HepG2 (cell line): ENCODE data around the gene ZMYND19. TPM values are rescaled to one million over a fixed set of nuclear protein-coding genes. Genes with fewer than 3 reads are reported as not detected.

Experiments used
- KDM5A ChIP-seq: fragments of 200-600 bp; sonication (generic); IDR thresholded peaks from 2 replicates; pipeline ENCODE4 v1.7.0; 2018; ENCODE audit warnings: antibody characterized with exemption, mild to moderate bottlenecking, low read length, borderline replicate concordance
- RBM39 ChIP-seq: fragments of 200-400 bp; formaldehyde crosslinking; IDR thresholded peaks from one replicate; pipeline ENCODE4 v1.6.1; 2018; ENCODE audit warnings: antibody characterized with exemption, mild to moderate bottlenecking, low read depth, low read length; ENCODE audit not compliant: poor library complexity, severe bottlenecking
- ZNF343 ChIP-seq: sonication (generic); formaldehyde crosslinking; IDR thresholded peaks from 2 replicates; pipeline ENCODE4 v1.4.0; 2020; ENCODE audit warnings: mild to moderate bottlenecking, missing genetic modification reagents
- polyA plus RNA-seq, 8 experiments: library from polyadenylated mRNA; depleted of rRNA in 3 of 8; stranded (reverse) in 7 of 8; unstranded in 1 of 8; fragments of >200 nt; fragmentation: Illumina TruSeq in 4 of 8; extraction: Trizol in 4 of 8; gene quantifications; 2 replicates each; pipeline versions ENCODE4 v1.2.1 to v1.2.3, GENCODE V29; 2011 to 2016; ENCODE audit warnings: low read depth in 4 of 8, missing spikeins in 1 of 8, mixed read lengths in 1 of 8; ENCODE audit not compliant: insufficient read depth in 1 of 8
- total RNA-seq, 5 experiments: library from RNA; depleted of rRNA; stranded (reverse); fragments of >200 nt; fragmentation: Illumina TruSeq; extraction: Trizol; gene quantifications; 2 replicates each; pipeline ENCODE4 v1.2.3, GENCODE V29; 2016; ENCODE audit warnings: low read depth in 1 of 5
- TF ChIP-seq, protein P1 (sequence below): sonication (generic); formaldehyde crosslinking; IDR thresholded peaks from 2 replicates; pipeline ENCODE4 v1.4.0; 2020; ENCODE audit warnings: mild to moderate bottlenecking, missing genetic modification reagents
- TF ChIP-seq, protein P2 (sequence below), 2 experiments: fragments of 450-650 bp in 1 of 2; sonication (generic) in 1 of 2; formaldehyde crosslinking in 1 of 2; IDR thresholded peaks; 2 replicates each; pipeline versions ENCODE4 v1.6.1 to v1.8.0; 2016 to 2022; ENCODE audit warnings: antibody characterized with exemption in 1 of 2, mild to moderate bottlenecking in 1 of 2, missing genetic modification reagents in 1 of 2
- TF ChIP-seq, protein P3 (sequence below): sonication (generic); formaldehyde crosslinking; IDR thresholded peaks from 2 replicates; pipeline ENCODE4 v1.5.0; 2020; ENCODE audit warnings: mild to moderate bottlenecking, missing genetic modification reagents

The ZMYND19 gene
- total and polyA plus RNA-seq, 2 of the 13 experiments (the other 11 are each of a cell fraction or from before 2014, with no cell fraction given): 21.3 to 38.7 TPM

DNA sequence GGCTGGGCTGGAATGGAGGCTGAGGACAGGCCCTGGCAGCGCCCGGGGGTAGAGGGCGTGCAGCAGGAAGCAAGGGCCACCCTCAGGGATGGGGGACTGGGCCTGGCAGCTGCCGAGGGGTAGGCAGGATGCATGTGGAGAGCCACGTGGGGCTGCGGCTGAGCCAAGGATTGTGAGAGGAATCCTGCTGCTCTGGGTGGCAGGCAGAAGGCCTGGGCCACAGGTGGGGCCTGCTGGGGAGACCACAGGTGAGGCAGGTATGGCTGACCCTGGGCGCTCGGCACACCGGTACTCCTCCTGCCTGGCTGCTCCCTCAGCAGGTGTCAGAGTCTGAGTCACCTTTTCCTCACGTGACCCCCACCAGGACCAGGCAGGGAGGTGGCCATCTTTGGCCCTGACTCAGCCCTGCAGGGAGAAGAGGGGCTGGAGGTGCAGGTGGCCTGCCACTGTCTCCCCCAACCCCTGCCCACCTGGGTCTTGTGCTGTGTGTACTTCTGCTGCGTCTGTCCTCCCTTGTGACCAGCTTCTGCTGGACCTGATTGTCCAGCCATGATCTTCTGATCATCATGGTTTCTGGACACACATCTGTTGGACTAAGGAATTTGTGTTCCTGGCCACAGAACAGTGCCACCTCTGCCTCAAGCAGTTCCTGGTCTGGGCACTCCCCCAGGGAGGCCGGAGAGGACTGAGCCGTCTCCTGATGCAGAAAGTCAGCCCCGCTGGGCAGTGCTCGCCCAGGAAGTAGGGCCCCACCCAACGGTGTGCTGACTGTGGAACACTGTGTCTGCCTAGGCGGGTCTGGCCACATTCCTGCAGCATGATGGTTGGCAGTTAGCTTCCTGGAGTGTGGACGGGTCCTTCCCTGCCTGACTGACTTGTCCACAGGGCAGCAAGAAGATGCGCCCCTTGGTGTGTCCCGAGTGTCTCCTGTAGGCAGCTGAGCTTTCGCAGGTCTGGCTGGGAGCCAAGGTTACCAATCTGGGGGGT lies 21.6 kb upstream of the ZMYND19 start (continued):
- TF ChIP-seq, protein P1, sequence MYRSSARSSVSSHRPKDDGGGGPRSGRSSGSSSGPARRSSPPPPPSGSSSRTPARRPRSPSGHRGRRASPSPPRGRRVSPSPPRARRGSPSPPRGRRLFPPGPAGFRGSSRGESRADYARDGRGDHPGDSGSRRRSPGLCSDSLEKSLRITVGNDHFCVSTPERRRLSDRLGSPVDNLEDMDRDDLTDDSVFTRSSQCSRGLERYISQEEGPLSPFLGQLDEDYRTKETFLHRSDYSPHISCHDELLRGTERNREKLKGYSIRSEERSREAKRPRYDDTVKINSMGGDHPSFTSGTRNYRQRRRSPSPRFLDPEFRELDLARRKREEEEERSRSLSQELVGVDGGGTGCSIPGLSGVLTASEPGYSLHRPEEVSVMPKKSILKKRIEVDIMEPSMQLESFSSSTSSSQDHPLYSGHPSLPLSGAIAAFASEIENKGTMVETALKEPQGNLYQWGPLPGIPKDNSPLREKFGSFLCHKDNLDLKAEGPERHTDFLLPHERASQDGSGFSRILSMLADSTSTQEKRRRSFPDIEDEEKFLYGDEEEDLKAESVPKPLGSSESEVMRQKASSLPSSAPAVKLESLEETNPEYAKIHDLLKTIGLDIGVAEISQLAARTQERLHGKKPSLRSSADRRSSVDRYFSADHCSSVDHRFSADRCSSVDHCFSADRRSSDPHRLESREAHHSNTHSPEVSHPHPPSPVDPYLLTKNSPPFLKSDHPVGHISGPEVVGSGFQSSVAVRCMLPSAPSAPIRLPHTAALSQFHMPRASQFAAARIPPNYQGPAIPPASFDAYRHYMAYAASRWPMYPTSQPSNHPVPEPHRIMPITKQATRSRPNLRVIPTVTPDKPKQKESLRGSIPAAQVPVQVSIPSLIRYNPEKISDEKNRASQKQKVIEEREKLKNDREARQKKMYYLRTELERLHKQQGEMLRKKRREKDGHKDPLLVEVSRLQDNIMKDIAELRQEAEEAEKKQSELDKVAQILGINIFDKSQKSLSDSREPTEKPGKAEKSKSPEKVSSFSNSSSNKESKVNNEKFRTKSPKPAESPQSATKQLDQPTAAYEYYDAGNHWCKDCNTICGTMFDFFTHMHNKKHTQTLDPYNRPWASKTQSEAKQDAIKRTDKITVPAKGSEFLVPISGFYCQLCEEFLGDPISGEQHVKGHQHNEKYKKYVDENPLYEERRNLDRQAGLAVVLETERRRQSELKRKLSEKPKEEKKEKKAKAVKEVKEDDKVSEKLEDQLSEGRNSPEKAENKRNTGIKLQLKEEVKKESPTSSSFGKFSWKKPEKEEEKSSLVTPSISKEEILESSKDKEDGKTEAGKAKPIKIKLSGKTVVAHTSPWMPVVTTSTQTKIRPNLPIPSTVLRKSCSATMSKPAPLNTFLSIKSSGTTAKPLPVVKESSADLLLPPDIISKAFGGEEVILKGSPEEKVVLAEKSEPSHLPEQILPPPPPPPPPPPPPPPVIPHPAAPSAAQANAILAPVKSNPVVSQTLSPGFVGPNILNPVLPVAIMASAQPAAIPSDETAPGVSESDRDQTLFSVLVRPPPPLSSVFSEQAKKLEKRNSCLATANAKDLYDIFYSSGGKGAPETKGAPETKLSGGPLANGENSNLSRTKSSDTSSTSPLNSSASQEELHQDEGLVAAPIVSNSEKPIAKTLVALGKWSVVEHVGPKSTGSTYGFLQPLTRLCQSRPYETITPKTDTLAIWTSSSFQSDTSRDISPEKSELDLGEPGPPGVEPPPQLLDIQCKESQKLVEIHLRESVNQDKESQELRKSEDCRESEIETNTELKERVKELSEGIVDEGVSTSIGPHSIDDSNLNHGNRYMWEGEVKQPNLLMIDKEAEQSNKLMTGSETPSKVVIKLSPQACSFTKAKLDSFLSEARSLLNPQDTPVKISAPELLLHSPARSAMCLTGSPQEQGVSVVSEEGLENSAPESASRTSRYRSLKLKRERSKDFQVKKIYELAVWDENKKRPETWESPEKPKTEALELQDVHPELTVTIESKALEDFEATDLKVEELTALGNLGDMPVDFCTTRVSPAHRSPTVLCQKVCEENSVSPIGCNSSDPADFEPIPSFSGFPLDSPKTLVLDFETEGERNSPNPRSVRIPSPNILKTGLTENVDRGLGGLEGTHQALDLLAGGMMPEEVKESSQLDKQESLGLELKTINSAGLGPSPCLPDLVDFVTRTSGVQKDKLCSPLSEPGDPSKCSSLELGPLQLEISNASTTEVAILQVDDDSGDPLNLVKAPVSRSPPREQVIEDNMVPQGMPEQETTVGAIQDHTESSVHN (CRISPR knock-in tag): 0 out of 2 replicates have a peak, but pooled peaks have one; percentile 37
- TF ChIP-seq RBM39 (no peak), ZNF343 (CRISPR knock-in tag) (no peak), KDM5A (no peak)
- TF ChIP-seq, protein P2, sequence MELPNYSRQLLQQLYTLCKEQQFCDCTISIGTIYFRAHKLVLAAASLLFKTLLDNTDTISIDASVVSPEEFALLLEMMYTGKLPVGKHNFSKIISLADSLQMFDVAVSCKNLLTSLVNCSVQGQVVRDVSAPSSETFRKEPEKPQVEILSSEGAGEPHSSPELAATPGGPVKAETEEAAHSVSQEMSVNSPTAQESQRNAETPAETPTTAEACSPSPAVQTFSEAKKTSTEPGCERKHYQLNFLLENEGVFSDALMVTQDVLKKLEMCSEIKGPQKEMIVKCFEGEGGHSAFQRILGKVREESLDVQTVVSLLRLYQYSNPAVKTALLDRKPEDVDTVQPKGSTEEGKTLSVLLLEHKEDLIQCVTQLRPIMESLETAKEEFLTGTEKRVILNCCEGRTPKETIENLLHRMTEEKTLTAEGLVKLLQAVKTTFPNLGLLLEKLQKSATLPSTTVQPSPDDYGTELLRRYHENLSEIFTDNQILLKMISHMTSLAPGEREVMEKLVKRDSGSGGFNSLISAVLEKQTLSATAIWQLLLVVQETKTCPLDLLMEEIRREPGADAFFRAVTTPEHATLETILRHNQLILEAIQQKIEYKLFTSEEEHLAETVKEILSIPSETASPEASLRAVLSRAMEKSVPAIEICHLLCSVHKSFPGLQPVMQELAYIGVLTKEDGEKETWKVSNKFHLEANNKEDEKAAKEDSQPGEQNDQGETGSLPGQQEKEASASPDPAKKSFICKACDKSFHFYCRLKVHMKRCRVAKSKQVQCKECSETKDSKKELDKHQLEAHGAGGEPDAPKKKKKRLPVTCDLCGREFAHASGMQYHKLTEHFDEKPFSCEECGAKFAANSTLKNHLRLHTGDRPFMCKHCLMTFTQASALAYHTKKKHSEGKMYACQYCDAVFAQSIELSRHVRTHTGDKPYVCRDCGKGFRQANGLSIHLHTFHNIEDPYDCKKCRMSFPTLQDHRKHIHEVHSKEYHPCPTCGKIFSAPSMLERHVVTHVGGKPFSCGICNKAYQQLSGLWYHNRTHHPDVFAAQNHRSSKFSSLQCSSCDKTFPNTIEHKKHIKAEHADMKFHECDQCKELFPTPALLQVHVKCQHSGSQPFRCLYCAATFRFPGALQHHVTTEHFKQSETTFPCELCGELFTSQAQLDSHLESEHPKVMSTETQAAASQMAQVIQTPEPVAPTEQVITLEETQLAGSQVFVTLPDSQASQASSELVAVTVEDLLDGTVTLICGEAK (IDR thresholded peaks at IDR 0.05): no peak
- TF ChIP-seq, protein P2 (CRISPR knock-in tag; IDR thresholded peaks at IDR 0.05): no peak
- TF ChIP-seq, protein P3, sequence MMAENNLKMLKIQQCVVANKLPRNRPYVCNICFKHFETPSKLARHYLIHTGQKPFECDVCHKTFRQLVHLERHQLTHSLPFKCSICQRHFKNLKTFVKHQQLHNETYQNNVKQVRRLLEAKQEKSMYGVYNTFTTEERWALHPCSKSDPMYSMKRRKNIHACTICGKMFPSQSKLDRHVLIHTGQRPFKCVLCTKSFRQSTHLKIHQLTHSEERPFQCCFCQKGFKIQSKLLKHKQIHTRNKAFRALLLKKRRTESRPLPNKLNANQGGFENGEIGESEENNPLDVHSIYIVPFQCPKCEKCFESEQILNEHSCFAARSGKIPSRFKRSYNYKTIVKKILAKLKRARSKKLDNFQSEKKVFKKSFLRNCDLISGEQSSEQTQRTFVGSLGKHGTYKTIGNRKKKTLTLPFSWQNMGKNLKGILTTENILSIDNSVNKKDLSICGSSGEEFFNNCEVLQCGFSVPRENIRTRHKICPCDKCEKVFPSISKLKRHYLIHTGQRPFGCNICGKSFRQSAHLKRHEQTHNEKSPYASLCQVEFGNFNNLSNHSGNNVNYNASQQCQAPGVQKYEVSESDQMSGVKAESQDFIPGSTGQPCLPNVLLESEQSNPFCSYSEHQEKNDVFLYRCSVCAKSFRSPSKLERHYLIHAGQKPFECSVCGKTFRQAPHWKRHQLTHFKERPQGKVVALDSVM: no peak
